A549 (cell line): ENCODE measurements around the gene ZMYND8.
"Not testable (repeated sequence)": the region's sequence is repeated elsewhere in the genome, so short reads cannot be mapped to it uniquely, and the experiment has no call there.

ENCODE experiments used
- CHD2 ChIP-seq: fragments of 150-350 bp; IDR thresholded peaks from 2 replicates; pipeline ENCODE4 v1.6.1; 2014; ENCODE audit warnings: low read length; ENCODE audit not compliant: partially characterized antibody
- CTCF ChIP-seq: fragments of >200 bp; sonication (Bioruptor Twin); formaldehyde crosslinking; IDR thresholded peaks from 3 replicates; pipeline ENCODE4 v1.5.1; 2016
- E2F6 ChIP-seq: IDR thresholded peaks from 2 replicates; pipeline ENCODE4 v1.6.1; 2012; ENCODE audit warnings: low read depth, borderline replicate concordance
- HDAC2 ChIP-seq: fragments of 200-600 bp; sonication (generic); IDR thresholded peaks from 2 replicates; pipeline ENCODE4 v1.6.1; 2016
- JUN ChIP-seq, 2 experiments: fragments of >200 bp; sonication (Bioruptor Twin); formaldehyde crosslinking; IDR thresholded peaks; 2 replicates in 1 of 2; 3 replicates in 1 of 2; pipeline ENCODE4 v1.6.1; 2016 to 2017
- KDM1A ChIP-seq: fragments of 200-600 bp; sonication (generic); IDR thresholded peaks from 2 replicates; pipeline ENCODE4 v1.6.1; 2016; ENCODE audit warnings: low read depth, mild to moderate bottlenecking
- MAX ChIP-seq: IDR thresholded peaks from 2 replicates; pipeline ENCODE4 v1.6.1; 2012
- MYC ChIP-seq: IDR thresholded peaks from 2 replicates; pipeline ENCODE4 v1.6.1; 2012; ENCODE audit warnings: mild to moderate bottlenecking, inconsistent platforms, low read length, improper control_type of control experiment, borderline replicate concordance
- POLR2A ChIP-seq: IDR thresholded peaks from 2 replicates; pipeline ENCODE4 v1.6.1; 2012; ENCODE audit warnings: mild to moderate bottlenecking, low read length
- USF2 ChIP-seq: fragments of 450-650 bp; IDR thresholded peaks from 2 replicates; pipeline ENCODE4 v1.6.1; 2014; ENCODE audit warnings: antibody characterized with exemption
- ZFP36 ChIP-seq: fragments of 450-650 bp; IDR thresholded peaks from 2 replicates; pipeline ENCODE4 v1.6.1; 2014; ENCODE audit warnings: borderline replicate concordance; ENCODE audit not compliant: partially characterized antibody
- TF ChIP-seq, protein P1 (sequence below): fragments of 150-350 bp; IDR thresholded peaks from 2 replicates; pipeline ENCODE4 v1.6.1; 2014; ENCODE audit warnings: low read depth, mild to moderate bottlenecking, low read length

- TF ChIP-seq CTCF; MYC; ZFP36; KDM1A; CHD2; MAX; POLR2A; USF2; E2F6; JUN (IDR thresholded peaks at IDR 0.05); HDAC2: not testable (repeated sequence)
- TF ChIP-seq, protein P1, sequence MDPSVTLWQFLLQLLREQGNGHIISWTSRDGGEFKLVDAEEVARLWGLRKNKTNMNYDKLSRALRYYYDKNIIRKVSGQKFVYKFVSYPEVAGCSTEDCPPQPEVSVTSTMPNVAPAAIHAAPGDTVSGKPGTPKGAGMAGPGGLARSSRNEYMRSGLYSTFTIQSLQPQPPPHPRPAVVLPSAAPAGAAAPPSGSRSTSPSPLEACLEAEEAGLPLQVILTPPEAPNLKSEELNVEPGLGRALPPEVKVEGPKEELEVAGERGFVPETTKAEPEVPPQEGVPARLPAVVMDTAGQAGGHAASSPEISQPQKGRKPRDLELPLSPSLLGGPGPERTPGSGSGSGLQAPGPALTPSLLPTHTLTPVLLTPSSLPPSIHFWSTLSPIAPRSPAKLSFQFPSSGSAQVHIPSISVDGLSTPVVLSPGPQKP: not testable (repeated sequence)
Observed at GRCh38 chr20:47374121-47374520, 17.6 kb upstream of the ZMYND8 start.
